HG03196 (cell line): Measurements from ENCODE around the gene SQSTM1.
A peak's percentile ranks its signal among the peaks of the same experiment; 100 is the strongest.
"Not testable (repeated sequence)": the region's sequence is repeated elsewhere in the genome, so short reads cannot be mapped to it uniquely, and the experiment has no call there.

Experiments
- ATAC-seq: cut with Tn5 transposase; IDR thresholded peaks from one replicate; pipeline ENCODE4 v1.9.1; 2021; ENCODE audit not compliant: unreplicated experiment

SQSTM1 gene

GRCh38 chr5:179820483-179821297 is at the start of gene SQSTM1:
Gene SQSTM1, plus strand, starts transcription at chr5:179820905. Its CDS starts 32 bp downstream, at chr5:179820937.
- ATAC-seq, result peak; percentile 34

GRCh38 chr5:179771311-179771895 is 49.3 kb upstream of the SQSTM1 start:
- ATAC-seq, result no peak

- no peak for ATAC-seq
Observed at GRCh38 chr5:179772351-179772750, 48.4 kb upstream of the SQSTM1 start.

GRCh38 chr5:179773686-179774040 is 47.0 kb upstream of the SQSTM1 start:
- no peak for ATAC-seq

GRCh38 chr5:179774442-179774841 is 46.3 kb upstream of the SQSTM1 start:
- no peak for ATAC-seq

GRCh38 chr5:179776411-179776938 is 44.2 kb upstream of the SQSTM1 start:
- no peak for ATAC-seq

- no peak for ATAC-seq
Observed at GRCh38 chr5:179777456-179777855, 43.2 kb upstream of the SQSTM1 start.

GRCh38 chr5:179777909-179778308 is 42.8 kb upstream of the SQSTM1 start:
- ATAC-seq, result no peak

GRCh38 chr5:179778591-179778990 is 42.1 kb upstream of the SQSTM1 start:
- no peak for ATAC-seq

- ATAC-seq, result no peak
Observed at GRCh38 chr5:179779826-179780225, 40.9 kb upstream of the SQSTM1 start.

- no peak for ATAC-seq
Observed at GRCh38 chr5:179780362-179780761, 40.3 kb upstream of the SQSTM1 start.

GRCh38 chr5:179781846-179782245 is 38.9 kb upstream of the SQSTM1 start:
- ATAC-seq, result no peak

GRCh38 chr5:179783128-179783527 is 37.6 kb upstream of the SQSTM1 start:
- ATAC-seq, result no peak

- ATAC-seq, result no peak
Observed at GRCh38 chr5:179786861-179787260, 33.8 kb upstream of the SQSTM1 start.

- no peak for ATAC-seq
Observed at GRCh38 chr5:179788193-179788854, 32.4 kb upstream of the SQSTM1 start.

- ATAC-seq, result not testable (repeated sequence)
Observed at GRCh38 chr5:179789278-179789677, 31.4 kb upstream of the SQSTM1 start.

GRCh38 chr5:179791881-179792611 is 28.7 kb upstream of the SQSTM1 start:
- ATAC-seq, result no peak

- no peak for ATAC-seq
Observed at GRCh38 chr5:179792612-179793467, 27.9 kb upstream of the SQSTM1 start.

- no peak for ATAC-seq
Observed at GRCh38 chr5:179793468-179794139, 27.1 kb upstream of the SQSTM1 start, which contains the start of gene LTC4S. Gene LTC4S, plus strand, starts transcription at chr5:179793986. Its CDS starts 95 bp downstream, at chr5:179794081.

- ATAC-seq, result no peak
Observed at GRCh38 chr5:179794171-179794570, 26.5 kb upstream of the SQSTM1 start.
